Endothelial cell (in vitro differentiated cells): ENCODE measurements around the gene TLK2. TPM values are rescaled to one million over a fixed set of nuclear protein-coding genes. Genes with fewer than 3 reads are reported as not detected.
"Not testable (repeated sequence)": the region's sequence is repeated elsewhere in the genome, so short reads cannot be mapped to it uniquely, and the experiment has no call there.

Experiments
- DNase-seq: peaks from one replicate; pipeline ENCODE4 v3.0.0; 2021; ENCODE audit warnings: low spot score
- H3K27ac Mint-ChIP-seq: one replicate; pipeline ENCODE4 v1.8.0; 2021; ENCODE audit warnings: mixed read lengths, inconsistent platforms; ENCODE audit not compliant: unreplicated experiment
- H3K27me3 Mint-ChIP-seq: one replicate; pipeline ENCODE4 v1.8.0; 2021; ENCODE audit warnings: mild to moderate bottlenecking, moderate library complexity, mixed read lengths, inconsistent platforms; ENCODE audit not compliant: unreplicated experiment
- H3K36me3 Mint-ChIP-seq: one replicate; pipeline ENCODE4 v1.8.0; 2021; ENCODE audit warnings: mild to moderate bottlenecking, low read depth, mixed read lengths, inconsistent platforms; ENCODE audit not compliant: unreplicated experiment
- H3K4me1 Mint-ChIP-seq: one replicate; pipeline ENCODE4 v1.8.0; 2021; ENCODE audit warnings: mild to moderate bottlenecking, mixed read lengths, inconsistent platforms; ENCODE audit not compliant: unreplicated experiment
- H3K4me3 Mint-ChIP-seq: one replicate; pipeline ENCODE4 v1.8.0; 2021; ENCODE audit warnings: mild to moderate bottlenecking, mixed read lengths, inconsistent platforms; ENCODE audit not compliant: unreplicated experiment
- H3K9me3 Mint-ChIP-seq: one replicate; pipeline ENCODE4 v1.8.0; 2021; ENCODE audit warnings: mixed read lengths, inconsistent platforms; ENCODE audit not compliant: unreplicated experiment
- total RNA-seq: library from RNA; stranded (reverse); fragmentation: NEBNext Ultra II Directional; extraction: Animal tissue kit (Norgen Biotek cat#: 25700); gene quantifications from one replicate; pipeline ENCODE4 v1.2.1, GENCODE V29; 2021; ENCODE audit not compliant: unreplicated experiment
- TF ChIP-seq, protein P1 (sequence below): fragments of 200-600 bp; sonication (generic); IDR thresholded peaks from one replicate; pipeline ENCODE4 v1.5.0; 2021; ENCODE audit warnings: antibody characterized with exemption; ENCODE audit not compliant: unreplicated experiment

The TLK2 gene
- total RNA-seq, 1 donor from 2014 or later = 47.5 TPM

DNA sequence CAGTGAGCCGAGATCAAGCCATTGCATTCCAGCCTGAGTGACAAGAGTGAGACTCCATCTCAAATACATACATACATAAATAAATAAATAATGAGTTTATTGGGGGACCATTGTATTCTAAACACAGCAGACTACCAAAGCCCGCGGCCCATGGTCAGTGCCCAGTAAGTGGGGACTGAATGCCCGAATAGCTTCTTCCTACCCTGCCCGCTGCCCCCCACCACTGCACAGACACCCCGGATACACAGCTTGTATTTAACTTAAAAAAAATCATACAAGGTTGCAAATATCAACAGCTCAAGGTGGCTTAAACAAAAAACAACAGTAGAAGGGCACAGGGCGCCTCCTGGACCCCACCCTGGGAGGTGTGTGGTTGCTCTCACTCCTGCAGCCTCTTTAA is 22.6 kb upstream of the TLK2 start:
- H3K27ac Mint-ChIP-seq = no peak overlapping the region
- TF ChIP-seq, protein P1, sequence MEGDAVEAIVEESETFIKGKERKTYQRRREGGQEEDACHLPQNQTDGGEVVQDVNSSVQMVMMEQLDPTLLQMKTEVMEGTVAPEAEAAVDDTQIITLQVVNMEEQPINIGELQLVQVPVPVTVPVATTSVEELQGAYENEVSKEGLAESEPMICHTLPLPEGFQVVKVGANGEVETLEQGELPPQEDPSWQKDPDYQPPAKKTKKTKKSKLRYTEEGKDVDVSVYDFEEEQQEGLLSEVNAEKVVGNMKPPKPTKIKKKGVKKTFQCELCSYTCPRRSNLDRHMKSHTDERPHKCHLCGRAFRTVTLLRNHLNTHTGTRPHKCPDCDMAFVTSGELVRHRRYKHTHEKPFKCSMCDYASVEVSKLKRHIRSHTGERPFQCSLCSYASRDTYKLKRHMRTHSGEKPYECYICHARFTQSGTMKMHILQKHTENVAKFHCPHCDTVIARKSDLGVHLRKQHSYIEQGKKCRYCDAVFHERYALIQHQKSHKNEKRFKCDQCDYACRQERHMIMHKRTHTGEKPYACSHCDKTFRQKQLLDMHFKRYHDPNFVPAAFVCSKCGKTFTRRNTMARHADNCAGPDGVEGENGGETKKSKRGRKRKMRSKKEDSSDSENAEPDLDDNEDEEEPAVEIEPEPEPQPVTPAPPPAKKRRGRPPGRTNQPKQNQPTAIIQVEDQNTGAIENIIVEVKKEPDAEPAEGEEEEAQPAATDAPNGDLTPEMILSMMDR = no peak
- no peaks in the 10 kb centered on the region for H3K9me3 Mint-ChIP-seq
- no peaks in the 10 kb centered on the region for H3K27me3 Mint-ChIP-seq
- H3K4me1 Mint-ChIP-seq = peaks cover 2% of the 10 kb centered on the region
- no peaks in the 10 kb centered on the region for H3K36me3 Mint-ChIP-seq
- no peak overlapping the region for H3K4me3 Mint-ChIP-seq
- DNase-seq = no peak

DNA sequence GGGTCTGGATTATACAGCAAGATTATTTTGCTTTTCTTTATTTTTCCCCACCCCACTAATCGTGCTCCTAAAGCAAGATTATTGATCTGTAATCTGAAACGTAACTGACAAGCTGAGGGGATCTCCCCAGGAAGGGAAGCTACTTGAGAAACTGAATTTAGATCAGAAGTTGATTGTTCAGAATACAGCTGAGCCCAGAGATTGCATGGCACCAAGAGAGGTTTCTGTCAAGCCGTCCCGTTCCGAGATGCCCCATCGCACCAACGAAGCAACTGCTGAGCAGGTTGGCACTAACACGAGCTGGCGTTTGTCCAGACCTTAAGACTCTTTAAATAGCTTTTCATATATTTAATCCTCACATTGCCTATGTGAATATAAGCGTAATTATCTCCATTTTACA is 20.1 kb upstream of the TLK2 start:
- not testable (repeated sequence) for DNase-seq, H3K36me3 Mint-ChIP-seq, H3K27ac Mint-ChIP-seq, H3K4me3 Mint-ChIP-seq, H3K27me3 Mint-ChIP-seq, H3K4me1 Mint-ChIP-seq, H3K9me3 Mint-ChIP-seq

DNA sequence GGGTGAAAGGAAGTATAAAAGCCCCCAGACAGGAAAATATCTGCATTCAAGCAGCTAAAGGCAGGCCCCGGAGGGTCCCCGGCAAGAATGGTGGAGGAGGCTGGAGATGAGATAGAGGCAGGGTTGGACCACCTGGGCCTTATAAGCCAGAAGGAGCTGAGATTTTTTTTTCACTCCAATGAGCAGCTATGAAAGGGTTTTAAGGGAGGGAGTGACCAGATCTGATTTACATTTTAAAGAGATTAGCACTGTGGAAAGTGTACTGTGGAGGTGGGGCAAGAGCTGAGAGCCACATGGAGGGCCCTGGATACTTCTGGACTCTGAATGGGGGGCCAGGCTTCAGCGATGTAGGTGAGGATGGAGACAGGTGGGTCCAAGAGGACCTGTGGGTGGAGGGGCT is 14.2 kb upstream of the TLK2 start:
- not testable (repeated sequence) for H3K27ac Mint-ChIP-seq, H3K27me3 Mint-ChIP-seq, H3K4me3 Mint-ChIP-seq

DNA sequence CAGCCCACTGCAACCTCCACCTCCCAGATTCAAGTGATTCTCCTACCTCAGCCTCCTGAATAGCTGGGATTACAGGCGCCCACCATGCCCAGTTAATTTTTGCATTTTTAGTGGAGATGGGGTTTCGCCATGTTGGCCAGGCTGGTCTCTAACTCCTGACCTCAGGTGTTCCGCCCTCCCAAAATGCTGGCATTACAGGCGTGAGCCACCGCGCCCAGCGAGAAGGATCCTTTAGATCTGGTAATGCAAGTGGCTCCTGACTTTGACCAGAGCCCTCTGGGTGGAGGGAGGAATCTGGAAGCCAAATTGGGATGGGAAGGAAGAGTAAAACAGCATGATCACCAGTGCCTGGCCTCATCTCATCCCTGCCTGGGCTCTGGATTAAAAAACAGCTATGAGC is 13.4 kb upstream of the TLK2 start:
- H3K4me1 Mint-ChIP-seq, H3K27ac Mint-ChIP-seq, H3K9me3 Mint-ChIP-seq, DNase-seq, H3K4me3 Mint-ChIP-seq, H3K27me3 Mint-ChIP-seq, H3K36me3 Mint-ChIP-seq: not testable (repeated sequence)

More for the DNA sequence above, 14.2 kb upstream of the TLK2 start:
- H3K36me3 Mint-ChIP-seq, H3K4me1 Mint-ChIP-seq, H3K9me3 Mint-ChIP-seq, DNase-seq: not testable (repeated sequence)

DNA sequence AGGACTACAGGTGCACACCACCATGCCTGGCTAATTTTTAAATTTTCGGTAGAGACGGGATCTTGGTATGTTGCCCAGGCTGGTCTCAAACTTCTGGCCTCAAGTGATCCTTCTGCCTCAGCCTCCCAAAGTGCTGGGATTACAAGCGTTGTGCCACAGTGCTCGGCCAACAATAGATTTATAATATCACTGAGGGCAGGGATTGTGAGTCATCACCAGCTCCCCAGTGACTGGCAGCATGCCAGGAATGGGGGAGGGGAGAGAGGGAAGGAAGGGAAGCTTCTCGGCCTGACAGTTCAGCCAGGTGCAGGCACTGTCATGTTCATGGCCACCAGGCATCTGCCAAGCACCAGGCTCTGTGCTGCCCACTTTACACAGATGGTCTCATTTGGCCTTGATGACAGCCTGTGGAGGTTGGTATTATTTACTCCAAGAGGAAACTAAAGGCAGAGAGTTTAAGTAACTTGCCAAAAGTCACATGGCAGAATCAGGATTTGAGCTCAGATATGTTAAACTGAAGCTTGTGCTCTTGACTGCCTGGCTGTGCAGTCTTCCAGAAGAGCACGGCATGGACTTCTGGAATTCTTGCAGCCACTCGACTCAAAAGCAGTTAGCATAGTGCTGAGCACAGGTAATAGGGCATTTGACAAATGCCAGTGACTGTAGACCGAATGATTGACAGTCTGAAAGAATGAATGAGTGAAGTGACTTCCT is 7.8 kb upstream of the TLK2 start:
- not testable (repeated sequence) for H3K27me3 Mint-ChIP-seq, H3K4me3 Mint-ChIP-seq, H3K27ac Mint-ChIP-seq, H3K4me1 Mint-ChIP-seq, H3K36me3 Mint-ChIP-seq, H3K9me3 Mint-ChIP-seq
- peak; percentile 37 for DNase-seq

DNA sequence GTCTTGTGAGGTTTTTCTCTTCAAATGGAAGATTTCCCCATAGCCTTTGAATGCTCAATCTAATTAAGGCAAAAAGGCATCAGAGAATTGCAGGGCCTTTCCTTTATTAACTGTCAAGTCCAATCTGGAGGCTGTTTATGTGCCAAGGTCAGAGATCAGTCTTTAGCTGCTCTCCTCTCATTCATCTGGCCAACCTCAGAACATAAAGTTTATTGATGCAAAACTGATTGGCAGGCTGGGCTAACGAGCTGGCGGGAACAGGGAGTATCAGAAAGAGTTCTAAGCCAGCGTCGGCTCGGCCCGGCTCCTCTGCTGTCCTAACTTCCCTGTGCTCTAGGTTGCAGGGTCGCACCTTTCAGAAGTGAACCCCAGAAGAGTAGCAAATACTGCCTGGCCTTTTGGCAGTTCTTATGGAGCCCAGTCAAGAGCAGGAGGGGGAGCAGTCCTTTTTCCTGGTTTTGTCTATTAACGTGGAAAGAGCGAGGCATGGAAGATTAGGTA is 7.2 kb upstream of the TLK2 start:
- not testable (repeated sequence) for H3K36me3 Mint-ChIP-seq, H3K4me3 Mint-ChIP-seq, H3K4me1 Mint-ChIP-seq, DNase-seq, H3K9me3 Mint-ChIP-seq, H3K27ac Mint-ChIP-seq, H3K27me3 Mint-ChIP-seq

DNA sequence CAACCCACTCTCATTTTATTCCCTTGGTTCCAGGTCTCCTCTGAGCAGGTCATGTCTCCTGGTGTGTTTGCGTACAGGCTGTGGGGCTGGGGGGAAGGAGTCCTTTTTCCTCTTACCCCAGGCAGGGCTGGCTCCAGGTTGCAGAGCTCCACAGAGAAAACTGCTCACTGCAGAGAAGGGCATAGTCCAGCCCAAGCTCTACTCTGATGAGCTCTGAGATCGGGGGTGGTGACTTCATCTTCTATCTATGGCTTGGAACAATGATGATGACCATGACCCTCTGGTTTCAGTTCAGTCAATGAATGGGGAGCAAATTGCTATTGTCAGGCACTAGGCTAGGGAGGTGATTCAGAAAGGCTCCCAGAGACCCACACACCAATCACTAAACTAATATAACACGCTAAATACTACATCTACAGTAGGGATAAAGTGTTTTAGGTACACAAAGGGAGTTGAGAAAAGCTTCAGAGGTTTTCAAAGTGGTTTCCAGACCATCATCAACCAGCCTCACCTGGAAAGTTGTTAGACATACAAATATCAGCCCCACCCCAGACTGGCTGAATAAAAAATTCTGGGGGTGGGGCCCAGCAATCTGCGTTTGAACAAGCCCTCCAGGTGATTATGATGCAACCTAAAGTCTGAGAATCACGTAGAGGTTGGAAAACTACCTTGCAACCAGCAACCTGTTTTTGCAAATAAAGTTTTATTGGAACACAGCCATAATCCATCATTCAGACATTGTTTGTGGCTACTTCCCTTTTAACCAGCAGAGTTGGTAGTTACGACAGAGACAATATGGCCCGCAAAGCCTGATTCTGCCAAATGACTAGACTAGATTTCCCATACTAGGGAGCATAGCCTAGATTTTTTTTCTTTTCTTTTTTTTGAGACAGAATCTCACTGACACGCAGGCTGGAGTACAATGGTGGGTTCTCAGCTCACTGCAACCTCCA is 5.3 kb upstream of the TLK2 start:
- H3K27ac Mint-ChIP-seq = peak overlapping the region; percentile 30
- H3K36me3 Mint-ChIP-seq, DNase-seq, H3K4me3 Mint-ChIP-seq, H3K27me3 Mint-ChIP-seq, H3K9me3 Mint-ChIP-seq, H3K4me1 Mint-ChIP-seq: not testable (repeated sequence)

DNA sequence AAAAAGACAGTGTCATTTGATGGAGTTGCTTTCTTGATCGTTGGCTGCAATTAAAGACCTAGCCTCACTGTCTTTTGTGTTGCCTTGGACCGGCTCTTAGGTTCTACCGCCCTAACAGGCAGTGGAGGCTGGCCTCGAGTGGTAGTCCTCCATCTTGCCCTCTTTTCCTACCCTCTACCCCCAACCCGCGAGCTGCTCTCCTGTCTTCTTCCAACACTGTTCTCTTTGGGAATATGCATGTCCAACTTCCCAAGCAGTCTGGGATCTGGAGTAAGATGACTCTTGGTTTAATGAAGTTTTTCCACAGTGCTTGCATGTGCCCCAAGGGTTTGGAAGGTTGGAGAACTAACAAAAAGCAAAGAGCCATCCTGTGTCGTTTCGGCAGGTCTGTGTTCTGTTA is 1.5 kb upstream of the TLK2 start:
- Mint-ChIP-seq H3K4me3 (peak overlapping the region; percentile 91), H3K36me3 (peaks cover 13% of the 10 kb centered on the region), H3K4me1 (peaks cover 16% of the 10 kb centered on the region), H3K27me3 (peaks cover 11% of the 10 kb centered on the region), H3K27ac (peak overlapping the region; percentile 79)
- not testable (repeated sequence) for DNase-seq, H3K9me3 Mint-ChIP-seq

DNA sequence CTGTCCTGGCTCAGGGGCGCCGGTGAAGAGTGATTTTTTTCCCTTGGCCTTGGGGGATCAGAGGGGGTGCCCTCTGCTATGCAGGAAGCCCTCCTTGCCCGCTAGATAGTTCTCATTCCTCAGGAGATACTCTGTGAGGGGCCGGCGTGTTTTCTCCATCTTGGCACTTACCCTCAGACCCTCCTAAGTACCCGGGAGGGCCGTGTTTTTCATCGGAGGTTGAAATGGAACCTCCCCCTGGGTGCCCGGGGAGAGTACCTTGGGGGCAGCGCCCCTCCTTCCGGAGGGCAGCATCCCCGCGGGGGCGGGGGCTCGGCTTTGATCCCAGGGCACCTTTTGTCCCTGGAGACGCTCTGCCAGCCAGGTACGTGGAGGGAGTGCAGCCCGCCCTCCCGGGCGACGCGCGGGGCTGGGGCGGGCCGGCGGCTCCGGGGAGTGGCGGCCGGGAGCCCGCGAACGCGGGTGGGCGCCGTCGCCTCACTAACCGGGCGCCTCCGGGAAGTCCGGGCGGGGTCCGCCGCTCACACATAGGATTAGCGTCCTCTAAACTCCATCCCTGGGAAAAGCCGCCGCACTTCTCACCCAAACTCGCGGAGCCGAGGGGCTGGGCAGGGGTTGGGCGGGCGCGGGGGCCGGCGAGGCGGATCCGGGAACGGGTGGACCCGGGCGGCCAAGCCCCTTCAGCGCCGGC is 762 bp upstream of the TLK2 start:
- Mint-ChIP-seq H3K4me3 (peak overlapping the region; percentile 91), H3K4me1 (peaks cover 16% of the 10 kb centered on the region), H3K36me3 (peaks cover 13% of the 10 kb centered on the region), H3K27me3 (peaks cover 12% of the 10 kb centered on the region), H3K27ac (peak overlapping the region; percentile 79)
- H3K9me3 Mint-ChIP-seq, DNase-seq: not testable (repeated sequence)

DNA sequence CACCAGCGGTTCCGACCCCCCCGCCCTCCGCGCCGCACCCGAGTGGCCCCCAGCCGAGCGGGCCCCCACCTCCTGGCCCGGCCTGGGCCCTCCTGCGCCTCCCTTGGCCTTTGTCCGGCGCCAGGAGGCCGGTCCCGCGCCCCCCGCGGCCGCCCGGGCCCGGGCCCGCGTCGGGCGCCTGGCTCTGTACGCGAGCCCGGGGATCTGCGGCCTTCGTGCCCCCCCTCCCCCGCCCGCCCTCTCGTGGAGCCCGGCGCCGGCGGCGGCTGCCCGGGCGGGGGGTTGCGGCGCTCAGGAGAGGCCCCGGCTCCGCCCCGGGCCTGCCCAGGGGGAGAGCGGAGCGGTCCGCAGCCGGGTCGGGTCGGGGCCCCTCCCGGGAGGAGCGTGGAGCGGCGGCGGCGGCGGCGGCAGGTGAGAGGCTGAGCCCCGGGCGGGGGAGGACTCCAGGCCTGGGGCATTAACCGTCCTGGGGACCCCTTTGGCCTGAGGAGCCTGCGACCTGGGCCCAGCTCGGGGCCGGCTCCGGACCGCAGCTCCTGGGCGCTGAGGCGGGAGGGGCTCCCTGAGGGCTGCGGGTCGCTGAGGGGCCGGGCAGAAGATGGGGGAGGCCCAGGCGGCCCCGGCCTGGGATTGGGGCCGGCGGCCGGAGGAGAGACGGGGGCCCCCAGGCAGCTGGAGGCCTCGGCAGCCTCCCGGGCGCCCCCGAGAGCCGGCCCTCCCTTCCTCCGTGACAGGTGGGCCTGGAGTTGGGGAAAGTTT is 434 bp downstream of the TLK2 start:
- peaks cover 16% of the 10 kb centered on the region for H3K4me1 Mint-ChIP-seq
- peaks cover 12% of the 10 kb centered on the region for H3K27me3 Mint-ChIP-seq
- H3K4me3 Mint-ChIP-seq = peak overlapping the region; percentile 99
- DNase-seq = peak; percentile 39
- peaks cover 13% of the 10 kb centered on the region for H3K36me3 Mint-ChIP-seq
- H3K27ac Mint-ChIP-seq, H3K9me3 Mint-ChIP-seq: not testable (repeated sequence)
